Caco-2 (cell line): ENCODE results near the gene RTKN2. TPM values are rescaled to one million over a fixed set of nuclear protein-coding genes. Genes with fewer than 3 reads are reported as not detected.

ENCODE experiments used
- BruUV-seq: library from RNA; stranded (reverse); fragments of 400-500 nt; replicated peaks from 2 replicates; lab custom pipeline; 2021; lab: Mats Ljungman, UMichigan
- CTCF ChIA-PET: fragments of 300-600 bp; sonication (Branson Sonifier 250); formaldehyde crosslinking; loops from one replicate; lab custom pipeline; 2022; ENCODE audit warnings: antibody characterized with exemption; lab: Charles Lee
- POLR2A ChIA-PET: fragments of 300-600 bp; sonication (Branson Sonifier 250); formaldehyde crosslinking; loops from one replicate; lab custom pipeline; 2022; ENCODE audit warnings: antibody characterized with exemption; lab: Charles Lee
- DNase-seq, 2 experiments: peaks; one replicate each; pipeline versions ENCODE4 v3.0.0 to v3.0.0-alpha.2; 2020 to 2022
- H3K27me3 ChIP-seq: replicated peaks from 2 replicates; pipeline ENCODE4 v1.6.0; 2011; ENCODE audit warnings: low read length; ENCODE audit not compliant: control insufficient read depth, insufficient read depth
- H3K36me3 ChIP-seq: 2 replicates; pipeline ENCODE4 v1.5.1; 2011; ENCODE audit warnings: low read length; ENCODE audit not compliant: control insufficient read depth, insufficient read depth
- H3K4me1 ChIP-seq: fragments of 250-450 bp; sonication (Bioruptor Pico); 2 replicates; pipeline ENCODE4 v1.5.1; 2020; ENCODE audit warnings: mild to moderate bottlenecking
- H3K4me3 ChIP-seq: 2 replicates; pipeline ENCODE4 v1.5.1; 2011; ENCODE audit warnings: low read depth, mild to moderate bottlenecking, control low read depth, low read length
- H3K9me3 ChIP-seq: fragments of 250-450 bp; sonication (Bioruptor Pico); 2 replicates; pipeline ENCODE4 v1.5.1; 2020; ENCODE audit warnings: mild to moderate bottlenecking, moderate library complexity
- H3K27ac Mint-ChIP-seq: one replicate; pipeline ENCODE4 v1.8.0; 2022; ENCODE audit warnings: mixed read lengths; ENCODE audit not compliant: unreplicated experiment
- H3K27me3 Mint-ChIP-seq: one replicate; pipeline ENCODE4 v1.8.0; 2022; ENCODE audit warnings: mixed read lengths; ENCODE audit not compliant: insufficient read depth, unreplicated experiment
- H3K36me3 Mint-ChIP-seq: one replicate; pipeline ENCODE4 v1.8.0; 2022; ENCODE audit warnings: mild to moderate bottlenecking, mixed read lengths; ENCODE audit not compliant: insufficient read depth, unreplicated experiment
- H3K4me1 Mint-ChIP-seq: one replicate; pipeline ENCODE4 v1.8.0; 2022; ENCODE audit warnings: low read depth, mixed read lengths; ENCODE audit not compliant: unreplicated experiment
- H3K4me3 Mint-ChIP-seq: one replicate; pipeline ENCODE4 v1.8.0; 2022; ENCODE audit warnings: mild to moderate bottlenecking, moderate library complexity, mixed read lengths; ENCODE audit not compliant: unreplicated experiment
- H3K9me3 Mint-ChIP-seq: one replicate; pipeline ENCODE4 v1.8.0; 2022; ENCODE audit warnings: mixed read lengths; ENCODE audit not compliant: unreplicated experiment
- intact Hi-C: fragments of 100-400 bp; cut with micrococcal nuclease; formaldehyde crosslinking; loops from one replicate; pipeline ENCODE4 v1.10.0; 2022; ENCODE audit not compliant: unreplicated experiment
- total RNA-seq: library from RNA; stranded (reverse); gene quantifications from 2 replicates; pipeline ENCODE4 v1.2.3, GENCODE V29; 2022
- TF ChIP-seq, protein P1 (sequence below), 2 experiments: fragments of 200-600 bp in 1 of 2; IDR thresholded peaks; 1 replicate in 1 of 2; 2 replicates in 1 of 2; pipeline versions ENCODE4 v1.5.1 to v1.8.0; 2011 to 2022; ENCODE audit warnings: antibody characterized with exemption in 1 of 2, control low read depth in 1 of 2, inconsistent platforms in 1 of 2, low read depth in 1 of 2, low read length in 1 of 2, mild to moderate bottlenecking in 1 of 2, moderate library complexity in 1 of 2; ENCODE audit not compliant: insufficient read depth in 1 of 2, severe bottlenecking in 1 of 2, unreplicated experiment in 1 of 2

The RTKN2 gene
- total RNA-seq, 1 experiment from 2014 or later = 37.1 TPM

DNA sequence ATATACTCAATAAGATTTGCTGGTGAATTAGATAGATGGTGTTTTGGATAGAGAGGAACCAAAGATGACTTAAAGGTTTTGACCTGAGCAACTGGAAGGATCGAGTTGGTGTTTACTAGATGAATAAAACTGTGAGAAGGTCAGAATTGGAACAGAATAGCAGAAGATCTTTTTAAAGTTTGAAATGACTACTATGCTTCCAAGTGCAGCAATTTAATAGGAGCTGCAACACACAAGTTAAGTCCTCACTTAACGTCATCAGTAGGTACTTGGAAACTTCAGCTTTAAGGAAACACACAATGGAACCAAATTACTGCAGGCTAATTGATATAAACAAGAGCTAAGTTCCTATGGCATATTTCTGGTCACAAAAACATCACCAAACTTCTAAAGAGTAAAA lies 86.5 kb downstream of the RTKN2 start:
- Mint-ChIP-seq H3K36me3 (peaks cover 7% of the 10 kb centered on the region), H3K4me1 (peaks cover 6% of the 10 kb centered on the region), H3K9me3 (peaks cover 20% of the 10 kb centered on the region), H3K4me3 (no peak overlapping the region), H3K27ac (peak overlapping the region; percentile 9), H3K27me3 (no peaks in the 10 kb centered on the region)
- no peaks in the 10 kb centered on the region for H3K36me3 ChIP-seq
- peaks cover 19% of the 10 kb centered on the region for H3K4me1 ChIP-seq
- no peak overlapping the region for H3K4me3 ChIP-seq
- intact Hi-C loops = no loop called here
- CTCF ChIA-PET = no interaction called here
- no TSS peak for BruUV-seq
- TF ChIP-seq, protein P1, sequence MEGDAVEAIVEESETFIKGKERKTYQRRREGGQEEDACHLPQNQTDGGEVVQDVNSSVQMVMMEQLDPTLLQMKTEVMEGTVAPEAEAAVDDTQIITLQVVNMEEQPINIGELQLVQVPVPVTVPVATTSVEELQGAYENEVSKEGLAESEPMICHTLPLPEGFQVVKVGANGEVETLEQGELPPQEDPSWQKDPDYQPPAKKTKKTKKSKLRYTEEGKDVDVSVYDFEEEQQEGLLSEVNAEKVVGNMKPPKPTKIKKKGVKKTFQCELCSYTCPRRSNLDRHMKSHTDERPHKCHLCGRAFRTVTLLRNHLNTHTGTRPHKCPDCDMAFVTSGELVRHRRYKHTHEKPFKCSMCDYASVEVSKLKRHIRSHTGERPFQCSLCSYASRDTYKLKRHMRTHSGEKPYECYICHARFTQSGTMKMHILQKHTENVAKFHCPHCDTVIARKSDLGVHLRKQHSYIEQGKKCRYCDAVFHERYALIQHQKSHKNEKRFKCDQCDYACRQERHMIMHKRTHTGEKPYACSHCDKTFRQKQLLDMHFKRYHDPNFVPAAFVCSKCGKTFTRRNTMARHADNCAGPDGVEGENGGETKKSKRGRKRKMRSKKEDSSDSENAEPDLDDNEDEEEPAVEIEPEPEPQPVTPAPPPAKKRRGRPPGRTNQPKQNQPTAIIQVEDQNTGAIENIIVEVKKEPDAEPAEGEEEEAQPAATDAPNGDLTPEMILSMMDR (IDR thresholded peaks at IDR 0.05; ENCODE audit: insufficient read depth in 1 of 2, low read depth in 1 of 2, low read length in 1 of 2, severe bottlenecking in 1 of 2, unreplicated experiment in 1 of 2) = no peak
- peaks cover 8% of the 10 kb centered on the region; the same call in 1 of the 2 replicates for H3K9me3 ChIP-seq
- H3K27me3 ChIP-seq = no peaks in the 10 kb centered on the region
- POLR2A ChIA-PET = no interaction called here
- no peak for DNase-seq

DNA sequence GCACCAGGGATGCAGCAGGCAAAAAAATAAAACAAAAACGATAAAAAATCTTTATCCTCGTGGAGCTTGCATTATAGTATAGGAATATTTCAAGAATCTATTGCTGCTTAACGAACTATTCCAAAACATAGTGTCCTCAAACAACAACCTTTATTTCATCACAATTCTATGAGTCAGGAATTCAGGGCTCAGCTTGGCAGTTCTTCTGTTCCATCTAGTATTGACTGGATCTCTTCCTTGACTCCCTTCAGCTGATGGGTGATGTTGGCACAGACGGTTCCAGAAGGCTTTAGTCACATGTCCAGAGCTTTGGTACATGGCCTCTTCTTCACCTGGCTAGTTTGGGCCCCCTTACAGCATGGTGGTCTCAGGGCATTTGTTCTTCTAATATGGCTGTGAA lies 88.0 kb downstream of the RTKN2 start:
- peaks cover 6% of the 10 kb centered on the region for H3K4me1 Mint-ChIP-seq
- POLR2A ChIA-PET = no interaction called here
- CTCF ChIA-PET = no interaction called here
- TF ChIP-seq, protein P1 (IDR thresholded peaks at IDR 0.05; ENCODE audit: insufficient read depth in 1 of 2, low read depth in 1 of 2, low read length in 1 of 2, severe bottlenecking in 1 of 2, unreplicated experiment in 1 of 2) = no peak
- peak overlapping the region; percentile 9 for H3K27ac Mint-ChIP-seq
- H3K9me3 ChIP-seq = peaks cover 8% of the 10 kb centered on the region; the same call in 1 of the 2 replicates
- peaks cover 24% of the 10 kb centered on the region for H3K9me3 Mint-ChIP-seq
- H3K4me3 ChIP-seq = no peak overlapping the region
- intact Hi-C loops = no loop called here
- no peaks in the 10 kb centered on the region for H3K27me3 ChIP-seq
- H3K4me1 ChIP-seq = peaks cover 19% of the 10 kb centered on the region
- no peaks in the 10 kb centered on the region for H3K36me3 ChIP-seq
- H3K36me3 Mint-ChIP-seq = peaks cover 7% of the 10 kb centered on the region
- BruUV-seq = no TSS peak
- DNase-seq = no peak
- H3K4me3 Mint-ChIP-seq = no peak overlapping the region
- H3K27me3 Mint-ChIP-seq = no peaks in the 10 kb centered on the region

DNA sequence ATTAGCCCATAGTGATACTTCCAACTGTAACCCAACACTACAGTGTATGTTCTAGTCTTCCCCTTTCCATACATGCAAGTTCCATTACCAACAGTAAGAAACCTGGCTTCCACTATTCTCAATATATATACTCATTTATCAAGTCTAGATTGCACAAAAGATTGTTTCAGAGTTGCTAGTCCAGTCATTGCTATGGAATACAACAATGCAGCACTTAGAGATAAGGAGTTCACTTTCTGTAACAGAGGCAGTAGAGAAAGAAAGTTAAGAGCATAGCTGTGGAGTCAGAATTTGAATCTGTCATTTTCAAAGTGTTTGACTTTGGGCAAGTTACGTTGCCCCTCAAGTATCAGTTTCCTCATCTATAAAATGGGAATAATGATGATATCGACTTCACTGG lies 90.1 kb downstream of the RTKN2 start:
- intact Hi-C loops = no loop called here
- no peak overlapping the region for H3K4me3 Mint-ChIP-seq
- TF ChIP-seq, protein P1 (IDR thresholded peaks at IDR 0.05; ENCODE audit: insufficient read depth in 1 of 2, low read depth in 1 of 2, low read length in 1 of 2, severe bottlenecking in 1 of 2, unreplicated experiment in 1 of 2) = no peak
- peaks cover 24% of the 10 kb centered on the region for H3K9me3 Mint-ChIP-seq
- H3K4me1 Mint-ChIP-seq = peaks cover 6% of the 10 kb centered on the region
- BruUV-seq = no TSS peak
- Histone ChIP-seq H3K4me1 (peaks cover 10% of the 10 kb centered on the region), H3K36me3 (no peaks in the 10 kb centered on the region), H3K27me3 (no peaks in the 10 kb centered on the region), H3K4me3 (no peak overlapping the region), H3K9me3 (peaks cover 6% of the 10 kb centered on the region; the same call in 1 of the 2 replicates)
- H3K36me3 Mint-ChIP-seq = no peaks in the 10 kb centered on the region
- ChIA-PET CTCF (interaction anchor here (0.6 kb wide), 1 partner anchor 137 kb away, joined by 3 read pairs; no protein-coding TSS in a partner anchor), POLR2A (no interaction called here)
- no peak for DNase-seq
- no peak overlapping the region for H3K27ac Mint-ChIP-seq
- H3K27me3 Mint-ChIP-seq = no peaks in the 10 kb centered on the region
